ENCODE measurements around the gene NDUFA13.

Gene NDUFA13

DNA sequence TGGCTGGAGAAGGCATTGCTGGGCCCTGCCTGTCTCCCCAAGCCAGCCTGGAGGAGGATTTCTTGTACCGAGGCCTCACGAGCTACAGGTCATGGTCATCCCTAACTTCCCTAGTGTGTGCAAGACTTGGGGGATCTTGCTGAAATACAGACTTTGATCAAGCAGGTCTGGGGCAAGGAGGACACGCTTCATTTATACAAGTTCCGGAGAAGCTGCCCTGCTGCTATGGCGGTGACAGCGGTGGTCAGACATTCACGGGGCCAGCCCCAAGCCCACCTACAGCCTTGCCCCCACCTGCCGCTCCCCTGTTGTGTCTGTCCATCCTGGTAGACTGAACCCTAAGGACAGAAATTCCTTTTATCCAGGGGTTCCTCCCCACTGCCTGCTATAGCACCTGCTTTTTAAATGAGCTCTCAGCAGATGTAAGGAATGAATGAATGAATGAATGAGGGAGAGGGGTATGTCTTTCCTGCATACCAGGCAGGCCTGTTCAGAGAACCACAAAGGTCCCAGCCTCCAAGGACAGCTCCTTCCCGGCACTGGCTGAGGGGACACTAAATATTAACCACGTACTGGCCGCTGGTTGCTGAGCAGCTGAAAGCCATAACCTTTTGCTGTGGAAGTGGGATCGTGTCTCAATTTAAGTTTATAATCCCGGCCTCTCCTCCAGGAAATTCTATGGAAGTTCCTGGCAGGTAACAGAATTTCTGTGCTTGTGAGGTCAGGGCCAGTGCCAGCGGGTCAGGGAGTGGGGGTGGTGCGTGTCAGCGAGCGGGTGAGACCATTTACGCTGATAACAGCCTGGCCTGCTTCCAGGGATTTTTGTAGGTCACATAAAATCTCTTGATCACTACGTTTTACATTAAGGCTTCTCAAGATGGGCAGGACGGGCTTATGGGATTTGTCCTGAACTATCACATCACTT is 27.8 kb upstream of the NDUFA13 start:
- in situ Hi-C loops (cut with HindIII; ENCODE audit: low pct_ligation_motif_present, low pct_unique_long_range_greater_than_20kb, low sequenced_read_pairs), result no loop called here
- DNase-seq, result peak; percentile 52

DNA sequence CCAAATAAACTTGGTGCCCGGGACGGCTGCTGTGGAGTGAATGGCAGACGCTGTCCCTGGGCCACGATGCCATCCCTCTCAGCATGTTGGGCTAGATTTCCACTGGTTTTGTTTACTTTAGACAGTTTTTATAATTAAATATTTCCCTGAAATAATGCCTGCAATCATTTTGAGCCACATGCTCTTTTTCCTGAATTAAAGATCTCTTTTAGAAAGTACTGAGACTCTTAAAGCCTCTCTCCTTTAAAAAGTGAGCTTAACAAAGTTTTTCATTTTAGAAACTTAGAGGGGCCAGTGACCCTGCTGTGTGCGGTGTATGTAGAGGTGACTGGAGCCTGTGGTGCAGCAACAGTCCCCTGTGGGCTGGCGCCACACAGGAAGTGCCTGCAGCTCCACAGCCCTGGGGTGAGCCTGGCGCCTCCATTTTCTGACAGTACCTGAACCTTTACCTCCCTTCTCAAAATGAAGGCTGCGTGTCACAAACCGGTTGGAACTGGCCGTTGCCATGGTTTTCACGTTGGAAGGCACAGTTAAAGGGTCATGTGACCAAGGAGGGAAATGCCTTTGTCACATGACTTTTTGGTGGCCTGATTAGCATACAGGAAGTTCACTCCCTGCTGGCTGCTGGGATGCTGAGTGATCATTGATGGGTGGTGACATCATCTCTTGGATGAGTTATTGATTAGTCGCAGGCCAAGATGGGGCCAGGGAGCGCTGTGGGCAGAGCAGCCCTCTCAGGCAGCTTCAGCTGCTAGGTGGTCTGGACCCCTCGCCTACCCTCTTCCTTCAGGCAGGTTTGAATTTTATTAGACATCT is 26.9 kb upstream of the NDUFA13 start:
- in situ Hi-C loops (cut with HindIII; ENCODE audit: low pct_ligation_motif_present, low pct_unique_long_range_greater_than_20kb, low sequenced_read_pairs), result no loop called here
- peak; percentile 90 for DNase-seq

DNA sequence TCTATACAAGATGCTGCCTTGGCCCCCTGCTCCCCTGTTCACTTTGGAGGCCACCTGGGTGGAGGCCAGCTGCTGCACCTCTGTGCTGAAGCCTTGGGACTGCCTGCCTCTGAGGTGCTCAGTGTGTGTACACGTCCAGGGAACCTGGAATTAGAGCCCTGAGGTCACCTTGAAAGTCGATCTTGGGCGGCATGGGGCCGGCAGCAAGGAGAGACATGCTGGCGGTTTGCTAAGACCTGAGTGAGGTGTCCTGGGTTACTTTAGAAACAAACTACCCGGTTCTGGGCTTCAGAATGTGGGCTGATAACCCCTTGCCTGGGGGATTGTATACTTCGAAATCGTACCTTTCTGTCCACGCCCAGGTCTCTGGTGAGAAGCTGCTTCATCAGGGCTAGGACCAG is 26.2 kb upstream of the NDUFA13 start:
- in situ Hi-C loops (cut with HindIII; ENCODE audit: low pct_ligation_motif_present, low pct_unique_long_range_greater_than_20kb, low sequenced_read_pairs), result no loop called here
- DNase-seq, result no peak

DNA sequence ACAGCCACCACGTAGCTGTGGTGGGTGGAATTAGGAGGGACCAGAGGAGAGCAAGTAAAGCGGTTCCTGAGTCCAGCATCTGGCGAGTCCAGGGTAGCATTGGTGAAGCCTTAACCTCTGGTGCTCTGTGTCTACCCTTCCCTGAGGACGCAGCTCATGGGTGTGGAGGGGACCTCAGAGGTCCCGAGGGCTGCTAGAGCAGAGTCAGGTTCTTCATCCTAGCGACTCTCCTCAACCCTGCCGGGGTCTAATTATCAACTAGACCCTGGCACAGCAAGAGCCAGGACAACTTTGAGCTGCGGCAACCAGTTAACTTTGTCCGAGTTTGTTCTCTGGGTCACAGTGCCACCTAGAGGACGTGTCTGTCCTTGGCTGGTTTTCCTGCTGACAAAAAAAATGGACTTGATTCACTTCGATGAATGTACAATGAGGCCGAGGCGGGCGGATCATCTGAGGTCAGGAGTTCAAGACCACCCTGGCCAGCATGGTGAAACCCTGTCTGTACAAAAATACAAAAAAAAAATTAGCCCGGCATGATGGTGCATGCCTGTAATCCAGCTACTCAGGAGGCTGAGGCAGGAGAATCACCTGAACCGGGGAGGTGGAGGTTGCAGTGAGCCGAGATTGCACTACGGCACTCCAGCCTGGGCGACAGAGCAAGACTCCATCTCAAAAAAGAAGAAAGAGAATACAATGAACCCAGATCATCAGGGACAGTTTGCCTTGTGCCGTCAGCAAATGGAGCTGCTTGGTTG is 25.6 kb upstream of the NDUFA13 start:
- peak; percentile 79 for DNase-seq
- in situ Hi-C loops (cut with HindIII; ENCODE audit: low pct_ligation_motif_present, low pct_unique_long_range_greater_than_20kb, low sequenced_read_pairs), result no loop called here

DNA sequence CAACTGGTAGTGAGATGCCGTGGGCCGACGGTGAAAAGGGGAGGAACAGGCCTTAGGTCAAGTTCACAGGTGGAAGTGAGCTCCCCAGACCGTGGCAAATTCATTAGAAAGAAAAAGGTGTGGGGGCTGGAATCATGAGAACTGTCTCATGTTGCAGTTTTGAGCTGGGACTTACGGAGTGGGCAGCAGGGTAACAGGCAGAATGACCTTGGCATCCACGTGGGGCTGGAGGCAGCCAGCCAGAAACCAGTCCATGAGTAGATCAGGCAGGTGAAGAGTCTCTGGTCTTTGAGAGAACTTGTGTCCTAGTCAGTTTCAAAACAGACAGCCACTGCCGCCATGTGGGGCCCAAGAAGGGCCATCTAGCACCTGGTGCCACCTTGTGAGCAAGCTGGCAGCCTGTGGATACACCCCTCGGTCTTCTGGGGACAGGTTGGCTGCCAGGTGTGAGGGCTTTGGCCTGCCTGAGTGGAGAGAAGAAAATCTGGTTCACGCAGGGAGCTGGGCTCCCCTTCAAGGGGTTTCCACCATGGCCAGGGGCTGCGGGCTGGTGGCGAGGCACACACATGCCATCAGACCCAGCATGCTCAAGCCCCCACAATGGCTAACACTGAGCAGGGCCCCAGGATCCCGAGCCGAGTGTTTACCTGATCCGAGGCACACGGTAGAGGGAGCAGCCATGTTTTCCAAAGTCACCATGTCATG is 24.6 kb upstream of the NDUFA13 start:
- DNase-seq, result no peak
- in situ Hi-C loops (cut with HindIII; ENCODE audit: low pct_ligation_motif_present, low pct_unique_long_range_greater_than_20kb, low sequenced_read_pairs), result no loop called here

DNA sequence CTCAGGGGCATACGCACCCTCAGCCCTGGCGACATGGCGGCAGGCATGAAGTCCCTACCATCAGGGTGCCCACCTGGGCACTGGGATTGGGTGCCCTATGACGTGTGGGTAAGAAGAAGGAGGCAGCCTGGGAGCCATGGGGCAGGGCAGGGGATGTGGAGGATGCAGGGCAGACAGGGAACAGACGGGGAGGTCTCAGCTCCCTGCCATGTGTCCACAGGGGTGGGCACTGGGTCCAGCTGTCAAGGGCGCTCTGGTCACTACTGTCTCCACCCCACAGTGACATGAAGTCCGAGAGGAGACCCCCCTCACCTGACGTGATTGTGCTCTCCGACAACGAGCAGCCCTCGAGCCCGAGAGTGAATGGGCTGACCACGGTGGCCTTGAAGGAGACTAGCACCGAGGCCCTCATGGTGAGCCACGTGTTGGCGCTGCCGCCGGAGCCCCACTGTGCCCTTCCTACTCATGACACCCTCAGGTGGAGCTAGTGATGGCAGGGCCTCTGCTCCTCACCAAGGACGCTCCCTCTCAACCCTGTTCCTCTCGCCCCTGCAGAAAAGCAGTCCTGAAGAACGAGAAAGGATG is 23.9 kb upstream of the NDUFA13 start:
- in situ Hi-C loops (cut with HindIII; ENCODE audit: low pct_ligation_motif_present, low pct_unique_long_range_greater_than_20kb, low sequenced_read_pairs), result no loop called here
- DNase-seq, result no peak

DNA sequence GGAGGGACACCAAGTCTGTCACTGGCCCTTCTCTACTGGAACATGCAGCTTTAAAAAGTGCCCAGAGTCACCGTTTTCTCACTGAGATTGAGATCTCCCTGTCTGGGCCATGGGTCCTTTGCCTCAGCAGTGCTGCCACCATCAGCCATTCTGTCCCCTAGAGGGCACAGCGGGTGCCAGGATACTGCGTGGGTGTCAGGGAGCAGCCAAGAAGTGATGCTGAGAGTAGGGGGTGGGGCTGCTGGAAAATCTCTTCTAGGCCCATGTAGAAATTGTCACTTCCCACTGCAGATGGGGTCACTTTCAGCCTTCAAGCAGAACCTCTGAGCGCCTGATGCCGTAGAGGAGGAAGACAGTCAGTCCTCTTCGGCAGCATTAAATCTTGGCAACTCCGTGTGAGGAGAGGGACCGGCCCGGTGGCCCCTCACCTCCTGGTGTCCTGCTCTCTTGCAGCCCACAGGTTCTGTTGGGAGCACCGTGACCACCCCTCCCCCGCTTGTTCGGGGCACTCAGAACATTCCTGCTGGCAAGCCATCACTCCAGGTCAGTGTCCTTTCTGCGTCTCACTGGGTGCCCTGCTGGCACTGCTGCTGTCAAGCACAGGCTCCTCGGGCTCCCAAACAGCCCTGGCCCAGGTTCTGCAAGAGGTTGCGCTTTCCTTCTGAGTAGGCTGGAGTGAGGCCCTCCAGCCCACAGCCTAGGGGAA is 22.0 kb upstream of the NDUFA13 start:
- in situ Hi-C loops (cut with HindIII; ENCODE audit: low pct_ligation_motif_present, low pct_unique_long_range_greater_than_20kb, low sequenced_read_pairs), result no loop called here
- DNase-seq, result no peak

DNA sequence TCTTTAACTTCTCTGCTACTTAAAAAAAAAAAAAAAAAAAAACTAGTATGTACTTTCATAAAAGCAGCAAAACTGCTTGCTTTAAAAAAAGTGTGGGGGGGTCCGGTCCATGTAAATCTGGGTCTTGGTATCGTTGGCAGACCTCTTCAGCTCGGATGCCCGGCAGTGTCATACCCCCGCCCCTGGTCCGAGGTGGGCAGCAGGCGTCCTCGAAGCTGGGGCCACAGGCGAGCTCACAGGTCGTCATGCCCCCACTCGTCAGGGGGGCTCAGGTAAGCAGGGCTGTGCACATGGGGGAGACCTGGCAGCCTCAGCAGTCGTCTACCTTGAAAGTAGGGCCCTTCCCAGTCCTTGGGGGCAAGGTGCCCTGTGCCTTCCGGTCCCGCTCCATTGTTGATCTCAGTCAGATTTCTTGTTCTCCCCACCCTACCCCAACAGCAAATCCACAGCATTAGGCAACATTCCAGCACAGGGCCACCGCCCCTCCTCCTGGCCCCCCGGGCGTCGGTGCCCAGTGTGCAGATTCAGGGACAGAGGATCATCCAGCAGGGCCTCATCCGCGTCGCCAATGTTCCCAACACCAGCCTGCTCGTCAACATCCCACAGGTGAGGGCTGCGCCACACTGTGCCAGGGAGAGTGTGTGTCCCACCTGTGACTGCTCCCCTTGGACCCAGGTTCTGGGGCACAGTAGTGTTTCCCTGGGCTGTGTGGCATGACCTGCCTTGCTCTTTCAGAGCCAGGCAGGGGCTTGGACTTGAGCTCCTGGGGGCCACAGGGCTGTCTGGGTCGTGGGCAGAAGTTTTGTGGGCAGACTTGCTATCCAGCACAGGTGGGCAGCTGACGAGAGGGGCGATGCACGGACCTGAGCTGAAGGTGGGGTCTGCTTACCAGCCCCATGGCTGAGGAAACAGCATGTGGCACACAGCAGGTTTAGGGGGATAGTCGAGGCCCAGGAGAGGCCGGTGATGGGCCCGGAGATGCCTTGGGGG is 20.1 kb upstream of the NDUFA13 start:
- in situ Hi-C loops (cut with HindIII; ENCODE audit: low pct_ligation_motif_present, low pct_unique_long_range_greater_than_20kb, low sequenced_read_pairs), result no loop called here
- no peak for DNase-seq

DNA sequence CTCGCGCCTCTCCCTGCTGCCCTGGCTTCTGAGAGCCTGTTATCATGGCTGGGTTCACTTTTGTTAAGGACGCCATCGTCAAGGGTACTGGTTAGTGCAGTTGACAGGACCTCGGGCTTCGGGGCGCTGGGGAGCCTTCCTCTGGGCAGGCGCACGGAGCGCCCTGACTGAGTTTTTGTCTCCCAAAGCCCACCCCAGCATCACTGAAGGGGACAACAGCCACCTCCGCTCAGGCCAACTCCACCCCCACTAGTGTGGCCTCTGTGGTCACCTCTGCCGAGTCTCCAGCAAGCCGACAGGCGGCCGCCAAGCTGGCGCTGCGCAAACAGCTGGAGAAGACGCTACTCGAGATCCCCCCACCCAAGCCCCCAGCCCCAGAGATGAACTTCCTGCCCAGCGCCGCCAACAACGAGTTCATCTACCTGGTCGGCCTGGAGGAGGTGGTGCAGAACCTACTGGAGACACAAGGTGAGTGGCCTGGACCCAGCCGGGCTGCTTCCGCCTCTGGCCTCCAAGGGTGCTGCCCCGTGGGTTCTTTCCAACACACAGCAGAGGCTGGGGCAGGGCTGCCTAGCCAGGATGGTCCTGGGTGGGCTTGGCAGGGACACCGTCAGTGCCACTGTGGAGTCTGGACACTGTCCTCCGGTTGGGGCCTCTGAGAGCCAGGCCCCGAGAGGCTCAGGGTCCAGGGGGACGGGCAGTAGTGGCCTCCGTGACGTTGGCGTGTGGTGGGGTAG is 17.6 kb upstream of the NDUFA13 start:
- in situ Hi-C loops (cut with HindIII; ENCODE audit: low pct_ligation_motif_present, low pct_unique_long_range_greater_than_20kb, low sequenced_read_pairs), result no loop called here
- no peak for DNase-seq

DNA sequence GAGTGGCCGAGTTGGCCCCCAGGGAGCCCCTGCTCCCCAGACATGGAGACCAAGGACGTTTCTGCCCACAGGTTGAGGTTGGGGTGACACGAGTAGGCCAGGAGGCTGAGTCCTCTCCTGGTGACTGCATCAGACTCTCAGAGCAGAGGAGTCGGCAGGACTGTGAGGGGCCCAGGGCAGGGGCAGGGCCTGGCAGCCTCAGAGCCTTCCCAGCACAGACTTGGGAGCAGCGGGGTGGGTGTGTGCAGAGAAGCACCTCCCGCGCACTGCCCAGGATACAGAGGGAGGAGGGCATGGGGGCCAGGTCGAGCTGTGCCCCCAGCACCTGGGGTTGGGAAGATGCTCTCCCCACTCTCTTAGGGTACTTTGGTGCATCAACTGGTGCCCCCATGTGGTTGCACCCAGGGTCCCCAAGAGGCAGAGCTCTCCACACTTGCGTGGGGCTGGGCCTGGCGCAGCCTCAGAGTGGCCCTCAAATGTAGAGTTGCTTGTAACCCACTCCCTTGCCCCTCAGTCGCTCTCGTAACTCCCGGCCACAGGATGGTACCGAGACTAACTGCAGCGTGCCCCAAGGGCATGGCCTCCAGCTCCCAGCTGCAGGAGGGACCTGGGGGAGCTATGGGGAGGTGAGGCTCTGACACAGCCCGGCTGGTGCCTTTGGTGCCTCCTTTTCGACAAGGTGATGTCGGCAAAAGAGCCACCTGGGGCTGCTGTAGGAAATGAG is 16.6 kb upstream of the NDUFA13 start:
- in situ Hi-C loops (cut with HindIII; ENCODE audit: low pct_ligation_motif_present, low pct_unique_long_range_greater_than_20kb, low sequenced_read_pairs), result no loop called here
- no peak for DNase-seq

DNA sequence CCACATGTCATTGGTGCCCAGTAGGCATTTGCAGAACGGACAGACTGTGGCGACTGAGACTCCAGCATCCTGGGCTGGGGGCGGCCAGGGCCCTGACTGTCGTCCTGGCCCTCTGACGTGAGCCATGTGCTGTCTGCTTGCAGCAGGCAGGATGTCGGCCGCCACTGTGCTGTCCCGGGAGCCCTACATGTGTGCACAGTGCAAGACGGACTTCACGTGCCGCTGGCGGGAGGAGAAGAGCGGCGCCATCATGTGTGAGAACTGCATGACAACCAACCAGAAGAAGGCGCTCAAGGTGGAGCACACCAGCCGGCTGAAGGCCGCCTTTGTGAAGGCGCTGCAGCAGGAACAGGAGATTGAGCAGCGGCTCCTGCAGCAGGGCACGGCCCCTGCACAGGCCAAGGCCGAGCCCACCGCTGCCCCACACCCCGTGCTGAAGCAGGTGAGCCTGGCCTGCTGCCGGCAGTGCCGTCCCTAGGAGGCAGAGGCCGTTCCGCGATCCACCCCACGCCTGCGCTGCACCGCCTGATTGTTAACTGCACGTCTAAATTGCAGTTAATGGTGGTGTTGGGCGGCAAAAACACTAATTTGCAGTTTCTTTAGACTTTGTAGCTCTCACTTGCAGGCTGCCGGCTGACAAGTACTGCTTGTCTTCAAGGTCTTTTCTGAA is 14.9 kb upstream of the NDUFA13 start:
- in situ Hi-C loops (cut with HindIII; ENCODE audit: low pct_ligation_motif_present, low pct_unique_long_range_greater_than_20kb, low sequenced_read_pairs), result no loop called here
- no peak for DNase-seq

DNA sequence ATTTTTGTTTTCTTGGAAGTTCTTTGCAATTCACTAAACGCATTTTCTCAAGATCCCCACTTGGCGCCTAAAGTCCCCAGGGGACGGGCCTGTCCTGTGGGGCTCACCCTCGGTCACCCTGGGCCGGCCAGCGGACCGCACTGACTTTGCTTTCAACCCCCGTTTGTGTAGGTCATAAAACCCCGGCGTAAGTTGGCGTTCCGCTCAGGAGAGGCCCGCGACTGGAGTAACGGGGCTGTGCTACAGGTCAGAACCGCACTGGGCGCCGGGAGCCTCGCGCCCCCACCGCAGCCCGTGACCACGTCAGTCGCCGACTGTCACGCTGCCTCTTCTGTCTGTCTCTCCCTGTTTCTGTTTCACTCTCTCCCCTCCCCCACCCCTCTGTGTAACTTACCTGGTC is 14.2 kb upstream of the NDUFA13 start:
- no peak for DNase-seq
- in situ Hi-C loops (cut with HindIII; ENCODE audit: low pct_ligation_motif_present, low pct_unique_long_range_greater_than_20kb, low sequenced_read_pairs), result no loop called here

DNA sequence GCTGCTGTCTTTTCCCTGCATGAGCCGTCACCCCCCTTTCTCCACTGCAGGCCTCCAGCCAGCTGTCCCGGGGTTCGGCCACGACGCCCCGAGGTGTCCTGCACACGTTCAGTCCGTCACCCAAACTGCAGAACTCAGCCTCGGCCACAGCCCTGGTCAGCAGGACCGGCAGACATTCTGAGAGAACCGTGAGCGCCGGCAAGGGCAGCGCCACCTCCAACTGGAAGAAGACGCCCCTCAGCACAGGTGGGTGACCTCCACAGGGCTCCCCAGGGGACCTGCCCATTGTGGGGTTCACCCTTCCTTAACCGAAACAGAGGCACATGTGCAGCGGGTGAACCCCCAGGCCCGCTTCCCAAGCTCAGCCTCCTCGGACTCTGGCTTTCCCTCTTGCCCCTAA is 13.7 kb upstream of the NDUFA13 start:
- no peak for DNase-seq
- in situ Hi-C loops (cut with HindIII; ENCODE audit: low pct_ligation_motif_present, low pct_unique_long_range_greater_than_20kb, low sequenced_read_pairs), result no loop called here

DNA sequence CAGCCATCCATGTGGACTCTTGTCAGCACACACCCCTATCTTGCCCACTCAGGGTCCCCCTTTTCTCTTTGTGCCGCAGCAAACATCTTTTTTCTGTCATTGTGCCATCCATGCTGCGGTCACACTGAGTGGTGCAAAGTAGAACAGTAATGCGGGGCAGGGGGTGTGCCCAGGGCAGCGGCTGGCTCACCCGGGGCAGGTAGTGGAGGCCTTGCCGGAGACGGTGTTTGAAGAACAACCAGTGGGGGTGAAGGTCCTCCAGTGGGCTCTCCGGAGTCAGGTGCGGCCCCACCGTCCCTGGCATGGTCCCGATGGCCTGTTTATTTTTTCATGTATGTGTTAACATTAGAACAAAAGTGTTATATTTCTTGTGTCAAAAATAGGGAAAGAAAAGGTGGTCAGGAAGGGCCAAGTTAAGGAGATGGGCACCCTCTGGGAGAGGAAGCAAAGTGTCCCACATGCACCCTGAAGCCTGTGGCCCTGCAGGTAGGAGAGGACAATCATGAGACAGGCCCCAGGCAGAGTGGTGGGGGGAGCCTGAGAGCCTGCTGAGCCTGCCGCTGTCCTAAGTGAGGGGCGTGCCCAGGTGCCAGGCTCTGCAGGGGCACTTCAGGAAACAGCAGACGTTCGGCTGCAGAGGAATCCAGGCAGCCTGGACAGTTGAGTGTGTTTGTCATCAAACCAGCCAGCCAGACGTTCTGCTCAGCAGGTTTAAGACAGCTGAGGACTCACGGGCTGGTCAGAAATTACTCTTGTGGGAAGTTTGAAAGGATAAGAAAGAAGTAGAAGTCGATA is 13.0 kb upstream of the NDUFA13 start:
- in situ Hi-C loops (cut with HindIII; ENCODE audit: low pct_ligation_motif_present, low pct_unique_long_range_greater_than_20kb, low sequenced_read_pairs), result no loop called here

More for the DNA sequence above, 13.0 kb upstream of the NDUFA13 start:
- DNase-seq, result no peak

Data from ACHN (cell line).